Measurements from ENCODE around the gene GH1.

GRCh38 chr17:63925615-63926014 lies 7.0 kb upstream of the GH1 start:
- TF ChIP-seq CTCF (IDR thresholded peaks at IDR 0.05) = no peak
- TF ChIP-seq EP300 (IDR thresholded peaks at IDR 0.05) = no peak
- TF ChIP-seq POLR2A (IDR thresholded peaks at IDR 0.05) = no peak
